GM18520 (cell line): ENCODE results near the gene MIPEP.

Source experiments
- ATAC-seq: cut with Tn5 transposase; IDR thresholded peaks from one replicate; pipeline ENCODE4 v1.9.1; 2021; ENCODE audit not compliant: unreplicated experiment

MIPEP gene

GRCh38 chr13:23811366-23812062 lies 77.7 kb downstream of the MIPEP start:
- no peak for ATAC-seq

DNA sequence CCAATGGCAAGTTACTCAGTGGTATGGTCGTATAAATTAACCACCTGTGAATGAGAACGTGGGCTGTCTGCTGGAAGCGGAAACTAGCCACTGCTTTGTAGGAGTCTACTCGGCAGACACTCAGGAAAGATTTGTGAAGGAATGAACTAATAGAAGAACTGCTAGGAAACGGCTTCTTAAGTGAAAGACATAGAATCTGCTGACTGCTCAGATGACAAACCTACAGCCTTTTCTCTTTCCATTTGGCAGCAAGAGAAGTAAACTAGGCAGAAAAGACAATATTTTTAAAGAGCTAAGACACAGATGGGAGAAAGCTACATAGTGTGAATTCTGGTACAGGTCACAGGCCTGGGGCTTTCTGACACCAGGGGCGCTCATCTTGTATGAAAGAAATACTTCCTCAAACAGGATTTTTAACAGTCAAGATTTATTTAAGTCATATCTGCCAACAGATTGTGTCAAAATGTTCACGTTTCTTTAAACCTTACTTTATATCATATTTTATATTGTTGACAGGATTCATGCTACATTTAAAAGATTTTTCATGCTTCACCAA lies 78.4 kb downstream of the MIPEP start:
- ATAC-seq, result no peak

- ATAC-seq, result no peak
Observed at GRCh38 chr13:23808803-23809202, 80.4 kb downstream of the MIPEP start.

- ATAC-seq, result peak; percentile 16
Observed at GRCh38 chr13:23806874-23807526, 82.2 kb downstream of the MIPEP start.

DNA sequence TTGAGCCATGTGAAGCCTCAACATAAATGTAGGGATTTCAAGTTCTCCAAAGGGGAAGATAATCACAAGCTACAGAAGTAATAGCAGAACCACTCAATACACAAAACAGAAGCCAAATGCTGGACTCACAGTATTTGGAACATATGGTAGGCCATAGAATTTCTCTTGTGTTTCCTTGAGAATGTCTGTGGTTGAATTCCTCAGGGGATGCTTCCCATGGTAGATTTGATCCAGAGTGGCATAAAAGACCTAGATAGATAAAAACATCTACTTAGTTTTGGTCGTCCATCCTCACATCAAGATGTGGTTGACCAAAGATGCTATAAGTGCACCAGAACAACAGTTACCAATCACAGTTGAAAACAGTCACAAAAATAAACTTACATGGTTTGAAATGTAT lies 83.4 kb downstream of the MIPEP start:
- no peak for ATAC-seq

- no peak for ATAC-seq
Observed at GRCh38 chr13:23805122-23805521, 84.1 kb downstream of the MIPEP start.

- no peak for ATAC-seq
Observed at GRCh38 chr13:23804166-23804565, 85.0 kb downstream of the MIPEP start.

DNA sequence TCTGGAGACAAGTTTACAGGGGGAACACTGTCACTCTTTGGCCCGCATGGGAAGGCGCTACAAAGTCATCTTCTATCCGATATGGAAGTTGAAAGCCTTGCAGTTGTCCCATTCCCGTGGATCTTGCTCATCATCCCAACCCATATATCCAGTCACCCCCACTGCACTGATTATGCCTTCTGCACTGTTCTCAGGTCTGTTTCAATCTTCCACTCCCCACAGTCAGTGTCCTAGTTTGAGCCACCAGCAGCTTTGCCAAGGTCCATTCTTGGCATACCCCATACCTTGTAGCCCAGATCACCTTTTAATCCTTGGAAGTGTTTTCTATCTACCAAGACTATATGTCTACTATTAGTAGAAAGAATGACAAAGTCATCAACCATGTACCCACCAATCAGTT lies 88.1 kb downstream of the MIPEP start:
- ATAC-seq, result no peak

DNA sequence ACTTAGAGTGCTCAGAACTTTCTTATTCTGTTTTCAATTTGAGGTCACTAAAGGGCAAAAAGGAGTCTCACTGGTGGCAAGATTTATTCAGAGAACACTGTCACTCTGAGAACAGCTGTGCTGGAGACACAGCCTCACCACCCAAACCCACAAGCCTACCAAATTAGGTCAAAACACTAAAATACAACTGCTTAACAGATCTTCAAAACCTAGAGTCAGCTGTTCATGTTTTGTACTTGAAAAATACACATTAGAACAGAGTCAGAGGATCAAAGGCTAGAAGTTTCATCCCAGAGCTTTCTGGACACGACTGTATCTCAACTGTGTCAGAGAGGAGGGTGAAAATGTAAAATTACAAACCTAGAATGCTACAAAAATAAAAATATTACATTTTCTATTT lies 89.3 kb downstream of the MIPEP start:
- peak; percentile 91 for ATAC-seq

GRCh38 chr13:23797276-23797903 lies 91.8 kb downstream of the MIPEP start:
- ATAC-seq, result no peak

- no peak for ATAC-seq
Observed at GRCh38 chr13:23796551-23796950, 92.6 kb downstream of the MIPEP start.

DNA sequence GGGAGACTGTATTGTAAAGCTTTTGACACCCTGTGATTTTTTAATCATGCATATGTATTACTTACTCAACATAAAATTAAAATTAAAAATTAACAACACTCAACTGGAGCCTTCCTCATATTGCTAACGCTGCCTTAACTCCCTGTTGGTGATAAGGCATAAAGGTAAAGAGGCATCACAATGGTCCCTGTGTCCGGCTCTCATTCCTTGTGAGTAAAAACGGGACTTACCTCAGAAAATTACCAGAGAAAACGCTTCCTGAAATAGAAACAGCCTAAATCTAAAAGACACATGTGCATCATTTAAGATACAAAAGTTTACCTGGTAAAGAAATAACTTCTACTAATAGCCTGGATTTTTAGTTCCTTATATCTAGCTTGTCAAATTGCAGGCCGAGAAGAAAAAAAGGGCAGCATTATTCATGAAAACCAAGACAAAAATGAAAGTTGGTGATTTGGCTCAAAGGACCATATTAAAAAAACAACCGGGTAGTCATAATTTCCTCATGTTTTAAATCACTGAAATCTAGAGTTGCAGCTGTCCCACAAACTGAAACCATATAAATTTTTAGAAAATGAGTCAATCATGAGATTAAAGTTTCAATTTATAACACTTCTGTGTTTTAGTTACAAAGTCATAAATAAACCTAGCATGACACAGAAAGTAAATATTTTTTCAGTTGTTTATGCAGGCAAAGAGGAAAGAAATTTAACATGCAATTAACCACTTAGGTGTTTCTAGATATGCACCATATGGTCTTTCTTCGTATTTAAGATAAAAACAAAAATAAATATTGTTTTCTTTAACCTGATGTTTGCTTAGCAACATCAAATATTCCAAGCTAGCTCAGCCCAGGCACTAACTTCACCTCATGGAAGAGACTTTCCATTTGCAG lies 94.7 kb downstream of the MIPEP start:
- ATAC-seq, result peak; percentile 49

- ATAC-seq, result no peak
Observed at GRCh38 chr13:23793711-23794110, 95.5 kb downstream of the MIPEP start.

GRCh38 chr13:23792680-23793079 lies 96.5 kb downstream of the MIPEP start:
- no peak for ATAC-seq

DNA sequence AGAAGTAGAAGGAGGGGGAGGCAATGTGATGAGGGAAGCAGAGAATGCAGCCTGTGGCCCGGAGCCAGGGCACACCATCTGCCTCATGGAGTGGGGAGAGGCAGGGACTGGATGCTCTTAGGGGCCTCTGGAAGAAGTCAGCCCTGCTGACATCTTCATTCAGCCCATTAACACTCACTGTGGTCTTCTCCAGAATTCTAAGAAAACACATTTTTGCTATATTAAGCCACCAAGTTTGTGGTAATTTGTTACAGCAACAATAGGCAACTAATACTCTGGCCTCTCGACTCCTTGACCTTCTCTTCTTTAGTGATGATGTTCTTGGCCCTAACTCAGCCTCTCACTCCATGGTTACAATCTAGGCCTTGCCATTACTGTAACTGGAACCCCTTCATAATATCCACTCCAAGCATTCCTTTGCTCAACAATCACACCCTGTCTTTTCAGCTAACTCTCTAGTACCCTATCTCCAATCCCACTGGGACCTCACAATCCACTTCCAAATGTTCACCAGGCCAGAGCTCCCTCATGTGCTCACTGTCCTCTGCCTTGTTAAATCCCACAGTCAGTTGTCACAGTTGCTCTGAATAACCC lies 98.5 kb downstream of the MIPEP start:
- no peak for ATAC-seq

DNA sequence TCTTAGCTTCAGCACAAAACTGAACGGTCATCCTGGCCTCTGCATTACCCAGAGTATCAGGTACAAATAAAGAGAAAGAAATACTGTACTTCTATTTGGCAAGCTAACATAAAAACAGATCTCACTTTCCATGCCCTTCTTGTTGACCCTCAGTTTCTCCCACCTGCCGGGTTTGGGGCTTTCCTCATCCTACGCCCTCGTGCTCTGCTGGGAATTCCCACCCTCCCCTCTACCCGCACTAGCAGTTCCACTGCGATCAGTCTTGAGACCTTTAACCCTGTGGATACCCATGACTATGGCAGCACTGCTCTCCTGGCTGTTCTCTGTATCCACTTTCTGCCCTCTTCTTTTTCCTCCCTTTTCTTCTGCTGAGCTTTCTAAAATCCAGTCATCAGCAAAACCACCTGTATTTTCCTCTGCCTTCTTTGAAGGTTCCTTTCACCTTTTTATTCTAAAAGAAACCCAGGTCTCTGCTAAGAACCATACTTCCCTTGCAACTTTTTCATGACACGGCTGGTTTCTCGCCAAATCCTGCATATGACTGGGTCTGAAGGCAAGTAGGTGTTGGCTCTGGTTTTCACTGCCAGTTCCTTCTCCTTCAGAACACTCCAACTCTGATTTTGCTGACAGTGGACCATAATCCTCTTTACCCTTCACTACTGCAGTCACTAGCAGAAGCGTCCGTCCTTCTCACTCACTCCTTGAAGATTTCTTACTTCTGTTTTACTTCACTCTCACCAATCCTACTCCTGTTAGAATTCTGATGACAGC lies 99.4 kb downstream of the MIPEP start:
- no peak for ATAC-seq

- ATAC-seq, result no peak
Observed at GRCh38 chr13:23788459-23788858, 100.7 kb downstream of the MIPEP start.

GRCh38 chr13:23787464-23787863 lies 101.7 kb downstream of the MIPEP start:
- ATAC-seq, result no peak

DNA sequence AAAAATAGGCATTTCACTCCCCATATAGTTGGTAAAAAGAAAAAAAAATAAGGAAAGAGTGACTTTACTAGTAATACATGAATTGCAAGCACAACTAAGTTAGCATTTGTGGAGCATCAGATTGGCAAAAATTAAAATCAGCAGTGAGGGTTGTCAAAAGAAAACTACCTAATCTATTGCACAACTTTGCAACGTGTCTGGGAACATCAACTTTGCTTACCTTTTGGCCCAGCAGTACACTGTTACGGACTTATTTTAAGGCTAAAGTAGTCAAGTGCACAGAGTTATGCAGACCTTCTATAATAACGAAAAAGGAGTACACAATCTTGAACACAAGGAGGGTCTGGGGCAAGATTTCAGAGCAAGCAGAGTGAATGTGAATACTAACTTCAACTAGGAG lies 102.6 kb downstream of the MIPEP start:
- ATAC-seq, result no peak

GRCh38 chr13:23778879-23779278 lies 110.3 kb downstream of the MIPEP start:
- no peak for ATAC-seq
